Testis (tissue), 2 donors: ENCODE data around the gene MRPL36.

Experiments
- POLR2A ChIP-seq: fragments of 450-650 bp; IDR thresholded peaks from one replicate; pipeline ENCODE4 v1.6.1; 2017; ENCODE audit warnings: antibody characterized with exemption, mild to moderate bottlenecking, moderate library complexity
- TF ChIP-seq, protein P1 (sequence below), 3 experiments: fragments of 450-650 bp in 2 of 3; fragments of 200-600 bp in 1 of 3; sonication (generic) in 1 of 3; IDR thresholded peaks; one replicate each; pipeline ENCODE4 v1.5.1; 2016 to 2019; ENCODE audit warnings: antibody characterized with exemption in 3 of 3, mild to moderate bottlenecking in 2 of 3, moderate library complexity in 1 of 3

DNA sequence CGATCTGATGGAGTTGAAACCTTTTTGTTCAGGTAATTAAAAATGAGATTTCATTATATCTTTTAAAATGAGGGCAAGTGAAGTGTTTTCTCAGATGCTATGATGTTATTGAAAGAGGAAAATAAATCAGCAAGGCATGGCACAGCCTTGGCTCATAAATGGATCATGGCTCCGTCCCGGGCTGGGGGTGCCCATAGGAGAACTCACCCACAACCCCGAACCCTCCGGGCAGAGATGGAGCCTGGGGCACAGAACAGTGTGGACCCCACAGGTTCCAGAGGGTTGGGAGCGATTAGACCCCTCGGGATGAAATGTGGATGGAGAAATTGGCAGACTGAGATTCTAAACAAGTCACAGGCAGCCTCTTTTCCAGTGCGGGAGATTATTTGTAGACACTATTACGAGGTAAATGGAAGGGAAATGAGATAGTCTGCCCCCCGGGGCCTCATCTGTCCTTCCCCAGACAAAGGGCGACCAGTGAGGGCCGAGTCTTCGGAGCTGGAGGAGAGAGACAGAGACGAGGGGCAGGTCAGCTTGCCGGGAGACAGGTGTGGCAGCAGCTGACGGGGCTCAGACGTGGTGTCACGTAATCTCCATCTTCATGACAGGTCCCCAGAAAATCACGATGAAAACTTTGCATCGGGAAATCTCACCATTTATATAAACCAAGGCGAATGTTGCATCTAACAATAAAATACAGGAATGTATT lies 35.2 kb upstream of the MRPL36 start:
- TF ChIP-seq POLR2A = no peak
- TF ChIP-seq, protein P1, sequence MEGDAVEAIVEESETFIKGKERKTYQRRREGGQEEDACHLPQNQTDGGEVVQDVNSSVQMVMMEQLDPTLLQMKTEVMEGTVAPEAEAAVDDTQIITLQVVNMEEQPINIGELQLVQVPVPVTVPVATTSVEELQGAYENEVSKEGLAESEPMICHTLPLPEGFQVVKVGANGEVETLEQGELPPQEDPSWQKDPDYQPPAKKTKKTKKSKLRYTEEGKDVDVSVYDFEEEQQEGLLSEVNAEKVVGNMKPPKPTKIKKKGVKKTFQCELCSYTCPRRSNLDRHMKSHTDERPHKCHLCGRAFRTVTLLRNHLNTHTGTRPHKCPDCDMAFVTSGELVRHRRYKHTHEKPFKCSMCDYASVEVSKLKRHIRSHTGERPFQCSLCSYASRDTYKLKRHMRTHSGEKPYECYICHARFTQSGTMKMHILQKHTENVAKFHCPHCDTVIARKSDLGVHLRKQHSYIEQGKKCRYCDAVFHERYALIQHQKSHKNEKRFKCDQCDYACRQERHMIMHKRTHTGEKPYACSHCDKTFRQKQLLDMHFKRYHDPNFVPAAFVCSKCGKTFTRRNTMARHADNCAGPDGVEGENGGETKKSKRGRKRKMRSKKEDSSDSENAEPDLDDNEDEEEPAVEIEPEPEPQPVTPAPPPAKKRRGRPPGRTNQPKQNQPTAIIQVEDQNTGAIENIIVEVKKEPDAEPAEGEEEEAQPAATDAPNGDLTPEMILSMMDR (IDR thresholded peaks at IDR 0.05) = no peak
